CD4-positive, alpha-beta T cell treated with Interleukin-17A for 4 hours (primary cell): Measurements from ENCODE around the gene LILRB1.
"Not testable (repeated sequence)": the region's sequence is repeated elsewhere in the genome, so short reads cannot be mapped to it uniquely, and the experiment has no call there.

Source experiments
- DNase-seq: peaks from one replicate; pipeline ENCODE4 v3.0.0-alpha.2; 2020; ENCODE audit warnings: mixed read lengths

LILRB1 gene

GRCh38 chr19:54624934-54625730 lies 5.2 kb upstream of the LILRB1 start:
- not testable (repeated sequence) for DNase-seq

GRCh38 chr19:54626757-54627156 lies 3.5 kb upstream of the LILRB1 start:
- no peak for DNase-seq

GRCh38 chr19:54627912-54628311 lies 2.4 kb upstream of the LILRB1 start:
- DNase-seq = not testable (repeated sequence)

GRCh38 chr19:54630782-54631181 lies 498 bp downstream of the LILRB1 start:
- DNase-seq = no peak

GRCh38 chr19:54631489-54632337 lies 1.4 kb downstream of the LILRB1 start:
- not testable (repeated sequence) for DNase-seq

GRCh38 chr19:54632517-54632916 lies 2.2 kb downstream of the LILRB1 start:
- not testable (repeated sequence) for DNase-seq

GRCh38 chr19:54633401-54633800 lies 3.1 kb downstream of the LILRB1 start:
- no peak for DNase-seq

GRCh38 chr19:54636081-54636480 lies 5.8 kb downstream of the LILRB1 start:
- not testable (repeated sequence) for DNase-seq

GRCh38 chr19:54638683-54639082 lies 8.4 kb downstream of the LILRB1 start:
- no peak for DNase-seq

GRCh38 chr19:54642953-54643352 lies 12.7 kb downstream of the LILRB1 start:
- not testable (repeated sequence) for DNase-seq

GRCh38 chr19:54643583-54643982 lies 13.3 kb downstream of the LILRB1 start:
- DNase-seq = not testable (repeated sequence)

GRCh38 chr19:54644056-54644455 lies 13.8 kb downstream of the LILRB1 start:
- no peak for DNase-seq

GRCh38 chr19:54646331-54646841 lies 16.1 kb downstream of the LILRB1 start:
- no peak for DNase-seq

- no peak for DNase-seq
Measured at GRCh38 chr19:54648129-54648528, 17.8 kb downstream of the LILRB1 start.

- no peak for DNase-seq
Measured at GRCh38 chr19:54650108-54650655, 19.9 kb downstream of the LILRB1 start.

GRCh38 chr19:54653181-54653809 lies 23.0 kb downstream of the LILRB1 start:
- no peak for DNase-seq

GRCh38 chr19:54654447-54655321 lies 24.4 kb downstream of the LILRB1 start:
- DNase-seq = no peak

- DNase-seq = no peak
Measured at GRCh38 chr19:54659300-54659699, 29.0 kb downstream of the LILRB1 start.

GRCh38 chr19:54660306-54660705 lies 30.0 kb downstream of the LILRB1 start:
- no peak for DNase-seq

GRCh38 chr19:54660964-54661363 lies 30.7 kb downstream of the LILRB1 start:
- DNase-seq = no peak

GRCh38 chr19:54661846-54662481 lies 31.7 kb downstream of the LILRB1 start:
- DNase-seq = no peak
